GM18520 (cell line): ENCODE measurements around the gene PRIMPOL.
"Not testable (repeated sequence)": the region's sequence is repeated elsewhere in the genome, so short reads cannot be mapped to it uniquely, and the experiment has no call there.

ENCODE experiments used
- ATAC-seq: cut with Tn5 transposase; IDR thresholded peaks from one replicate; pipeline ENCODE4 v1.9.1; 2021; ENCODE audit not compliant: unreplicated experiment

The PRIMPOL gene

DNA sequence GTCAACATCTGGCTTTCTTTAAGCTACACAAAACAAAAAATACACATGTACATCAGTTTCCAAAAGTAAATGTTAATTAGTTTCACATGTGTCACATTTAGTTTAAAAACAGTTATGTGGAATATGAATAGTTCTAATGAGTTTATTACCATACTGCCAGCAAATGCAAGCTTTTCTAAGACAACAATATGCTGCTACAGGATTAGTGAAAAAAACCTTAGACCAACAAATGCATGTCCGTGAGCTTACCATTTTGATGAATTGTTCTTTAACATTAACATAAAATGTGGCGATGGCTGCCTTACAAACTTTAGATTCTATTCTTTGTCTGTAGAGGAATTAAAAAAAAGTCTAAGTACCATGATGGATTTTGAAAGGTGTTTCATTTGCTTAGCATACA lies 52.6 kb downstream of the PRIMPOL start:
- ATAC-seq: no peak

DNA sequence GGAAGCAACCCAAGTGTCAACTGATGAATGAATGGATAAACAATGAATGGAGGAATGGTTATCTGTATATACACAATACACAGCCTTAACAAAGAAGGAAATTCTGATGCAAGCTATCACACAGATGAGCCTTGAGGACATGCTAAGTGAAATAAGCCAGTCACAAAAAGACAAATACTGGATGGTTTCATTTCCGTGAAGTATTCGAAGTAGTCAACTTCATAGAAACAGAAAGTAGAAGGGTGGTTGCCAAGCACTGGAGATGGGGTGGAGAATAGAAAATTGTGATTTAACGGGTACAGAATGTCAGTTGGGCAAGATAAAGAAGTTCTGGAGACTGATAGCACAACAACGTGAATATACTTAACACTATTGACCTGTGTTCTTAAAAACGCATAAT lies 56.2 kb downstream of the PRIMPOL start:
- ATAC-seq: peak; percentile 53

DNA sequence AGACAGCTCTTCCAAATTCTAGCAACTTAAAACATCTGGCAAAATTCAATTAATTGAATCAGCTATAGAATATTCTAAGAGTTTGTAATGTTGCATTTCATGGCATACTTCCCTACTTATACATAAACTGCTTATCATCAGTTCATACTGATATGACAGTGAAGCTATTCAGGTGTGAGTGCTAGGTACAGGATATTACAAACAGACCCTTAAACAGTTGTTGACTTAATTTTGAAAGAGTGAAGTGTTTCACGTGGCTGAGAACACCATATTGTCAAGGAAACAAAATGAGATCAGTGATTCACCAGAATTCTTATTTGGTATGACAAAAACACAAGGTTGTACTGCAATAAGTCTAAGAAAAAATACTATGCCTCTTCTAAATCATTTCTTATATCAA lies 56.9 kb downstream of the PRIMPOL start:
- no peak for ATAC-seq

DNA sequence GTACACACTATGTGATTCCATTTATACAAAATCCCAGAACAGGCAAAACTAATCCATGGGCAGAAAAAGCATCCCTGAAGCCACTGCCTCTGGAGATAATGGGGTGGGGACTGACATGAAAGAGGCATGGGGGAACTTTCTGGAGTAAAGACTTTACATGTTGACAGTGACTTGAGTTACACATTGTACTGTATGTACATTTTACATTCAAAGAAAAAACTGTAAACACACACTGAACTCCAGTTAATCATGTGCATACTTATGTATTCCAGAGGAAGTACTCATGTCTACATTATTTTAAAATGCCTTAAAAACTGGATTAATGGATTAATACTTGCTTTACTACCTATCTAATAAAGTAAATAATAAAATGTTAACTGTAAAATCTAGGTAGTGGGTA lies 62.8 kb downstream of the PRIMPOL start:
- ATAC-seq: no peak

DNA sequence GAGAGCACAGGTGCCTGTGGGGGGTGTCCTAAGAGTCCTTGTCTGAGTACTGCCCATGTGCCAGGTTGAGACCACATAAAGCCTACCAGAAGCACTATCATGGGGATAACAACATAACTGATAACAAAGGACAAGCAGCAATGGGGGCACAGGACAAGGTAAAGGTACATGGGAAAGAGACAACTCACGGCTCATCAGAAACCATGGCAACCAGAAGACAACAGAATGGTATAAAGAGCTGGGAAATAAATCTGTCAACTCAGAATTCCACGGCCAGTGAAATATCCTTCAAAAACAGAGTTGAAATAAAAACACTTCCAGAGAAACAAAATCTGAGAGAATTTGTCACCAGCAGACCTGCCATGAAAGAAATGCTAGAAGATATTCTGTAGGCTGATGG lies 64.3 kb downstream of the PRIMPOL start:
- no peak for ATAC-seq

DNA sequence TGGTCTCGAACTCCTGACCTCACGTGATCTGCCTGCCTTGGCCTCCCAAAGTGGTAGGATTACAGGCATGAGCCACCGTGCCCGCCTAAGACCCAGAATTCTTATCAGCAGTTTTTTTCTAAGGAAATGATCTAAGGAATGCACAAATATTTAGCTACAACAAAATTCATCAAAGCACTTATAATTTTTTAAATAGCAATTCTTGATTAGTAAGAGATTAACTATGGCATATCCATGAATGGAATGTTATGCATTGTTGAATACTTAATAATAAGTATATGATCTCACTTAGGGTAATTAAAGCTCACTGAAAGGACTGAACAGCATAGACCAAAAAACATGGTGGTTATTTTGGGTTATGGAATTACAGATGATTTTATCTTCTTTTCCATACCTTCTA lies 66.0 kb downstream of the PRIMPOL start:
- ATAC-seq: no peak

DNA sequence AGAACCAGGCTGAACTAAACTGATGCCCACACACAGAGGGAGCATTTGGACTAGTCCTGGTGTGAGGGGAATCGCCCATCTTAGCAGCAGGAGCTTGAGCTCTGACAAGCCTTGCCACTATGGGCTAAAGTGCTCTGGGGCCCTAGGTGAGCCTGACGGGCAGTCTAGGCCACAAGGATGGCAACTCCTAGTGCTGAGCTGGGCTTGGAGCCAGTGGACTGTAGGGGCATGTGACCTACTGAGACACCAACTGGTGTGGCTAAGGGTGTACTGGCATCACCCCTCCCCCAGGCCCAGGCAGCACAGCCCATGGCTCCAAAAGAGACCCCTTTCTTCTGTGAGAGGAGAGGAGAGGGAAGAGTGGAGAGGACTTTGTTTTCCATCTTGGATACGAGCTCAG lies 69.9 kb downstream of the PRIMPOL start:
- no peak for ATAC-seq

DNA sequence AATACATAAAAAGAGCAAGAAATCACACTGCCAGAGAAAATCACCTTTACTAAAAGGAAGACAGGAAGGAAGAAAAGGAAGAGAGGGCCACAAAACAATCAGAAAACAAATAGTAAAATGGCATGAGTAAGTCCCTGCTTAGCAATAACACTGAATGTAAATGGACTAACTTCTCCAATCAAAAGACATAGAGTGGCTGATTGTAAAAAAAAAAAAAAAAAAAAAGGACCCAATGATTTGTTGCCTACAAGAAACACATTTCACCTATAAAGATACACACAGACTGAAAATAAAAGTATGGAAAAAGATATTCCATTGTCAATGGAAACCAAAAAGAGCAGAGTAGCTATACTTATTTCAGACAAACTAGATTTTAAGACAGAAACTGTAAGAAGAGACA lies 71.7 kb downstream of the PRIMPOL start:
- ATAC-seq: no peak

DNA sequence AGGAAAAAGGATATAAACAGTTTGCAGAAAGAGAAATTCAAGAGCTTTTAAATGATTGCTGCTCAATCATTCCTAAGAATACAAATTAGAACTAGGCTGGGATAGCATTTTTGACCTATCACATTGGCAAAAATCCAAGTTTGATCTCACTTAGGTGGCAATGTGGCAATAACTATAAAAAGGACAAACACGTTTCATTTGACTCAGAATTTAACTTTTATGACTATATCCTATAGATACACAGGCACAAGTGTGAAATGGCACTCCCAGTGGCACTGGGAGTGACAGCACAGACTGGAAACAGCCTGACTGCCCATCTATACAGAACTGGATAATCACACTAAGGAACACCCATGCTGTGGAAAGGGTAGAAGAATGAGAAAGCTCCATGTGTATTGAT lies 73.3 kb downstream of the PRIMPOL start:
- no peak for ATAC-seq

DNA sequence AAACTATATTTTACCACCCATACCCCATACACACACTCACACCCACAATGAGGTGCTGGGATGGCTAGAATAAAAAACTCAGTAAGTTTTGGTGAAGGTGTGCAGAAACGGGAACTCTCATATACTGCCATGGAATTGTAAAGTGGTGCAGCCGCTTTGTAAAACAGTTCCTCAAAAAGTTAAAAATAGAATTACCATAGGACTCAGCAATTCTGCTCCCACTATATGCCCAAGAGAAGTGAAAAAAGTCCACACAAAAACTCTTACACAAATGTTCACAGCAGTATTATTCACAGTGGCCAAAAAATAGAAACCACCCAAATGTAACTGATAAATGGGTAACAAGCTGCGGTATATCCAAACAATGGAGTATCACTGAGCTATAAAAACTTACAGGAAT lies 77.9 kb downstream of the PRIMPOL start:
- ATAC-seq: no peak

DNA sequence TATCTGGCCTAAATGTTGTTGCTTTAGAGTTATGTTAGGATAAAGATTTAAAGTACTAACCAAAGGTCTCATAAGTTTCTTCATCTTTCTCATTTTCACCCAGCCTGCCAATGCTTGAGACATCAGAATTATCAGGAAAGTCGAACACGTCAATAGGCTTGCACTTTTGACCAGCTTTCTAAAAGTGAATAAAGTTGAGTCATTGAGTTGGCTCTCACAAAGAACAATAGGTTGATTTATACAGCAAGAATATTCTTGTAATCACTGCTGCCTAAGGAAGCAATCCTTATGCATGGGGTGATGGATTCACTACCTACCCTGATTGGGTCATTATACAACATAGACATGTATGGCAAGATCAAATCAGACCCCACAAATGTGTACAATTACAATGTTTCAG lies 79.3 kb downstream of the PRIMPOL start:
- no peak for ATAC-seq

DNA sequence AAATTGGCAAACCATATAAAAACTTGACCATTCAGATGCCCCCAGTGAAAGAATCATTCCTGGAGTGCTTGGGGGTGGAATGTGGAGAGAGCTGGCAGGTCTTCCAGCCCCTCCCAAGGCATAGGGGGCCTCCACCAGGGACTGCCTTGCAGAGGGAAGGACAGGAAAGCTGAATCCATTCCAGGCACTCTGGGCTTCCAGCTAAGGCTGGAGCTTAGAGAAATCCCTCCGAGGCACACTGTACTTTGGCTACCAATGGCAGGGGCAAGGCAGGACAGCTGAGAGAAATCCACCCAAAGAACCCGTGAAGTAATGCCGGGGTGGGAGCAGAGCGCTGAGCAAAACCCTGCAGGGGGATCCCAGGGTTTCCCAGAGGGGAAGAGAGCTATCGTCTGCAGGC lies 80.4 kb downstream of the PRIMPOL start:
- ATAC-seq: no peak

DNA sequence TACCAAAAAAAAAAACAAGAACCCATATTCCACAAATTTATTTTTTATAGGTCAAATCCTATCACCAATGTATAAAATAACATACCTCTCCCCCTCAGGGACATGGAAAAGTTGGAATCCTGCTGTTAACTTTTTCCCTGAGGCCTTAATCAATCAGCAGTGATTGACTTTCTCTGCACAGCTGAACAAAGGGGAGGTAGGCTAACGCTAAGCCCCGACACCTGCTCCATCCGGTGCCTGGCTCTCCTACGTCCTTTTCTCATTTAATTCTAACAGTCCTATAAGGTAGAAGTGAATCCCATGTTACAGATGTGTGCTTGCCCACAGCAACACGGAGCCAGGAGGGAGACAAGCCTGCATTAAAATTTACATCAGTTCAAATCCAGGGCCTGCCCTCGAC lies 81.5 kb downstream of the PRIMPOL start:
- ATAC-seq: no peak

DNA sequence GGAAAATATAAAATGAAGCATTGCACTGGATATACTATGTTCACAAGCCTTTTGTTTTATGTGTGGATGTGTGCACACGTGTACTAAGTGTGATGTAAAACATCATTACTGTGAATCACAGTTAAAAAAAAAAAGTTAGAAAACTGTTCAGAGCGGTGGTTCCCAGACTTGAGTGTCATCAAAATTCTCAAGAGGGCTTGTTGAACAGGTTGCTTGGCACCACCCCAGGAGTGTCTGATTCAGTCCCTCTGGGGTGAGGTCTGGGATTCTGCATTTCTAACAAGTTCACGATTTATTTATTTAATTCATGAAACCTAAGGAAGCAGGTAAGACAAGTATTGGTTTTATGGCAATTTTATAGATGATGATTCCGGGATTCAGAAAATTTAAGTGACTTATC lies 82.6 kb downstream of the PRIMPOL start:
- ATAC-seq: no peak

DNA sequence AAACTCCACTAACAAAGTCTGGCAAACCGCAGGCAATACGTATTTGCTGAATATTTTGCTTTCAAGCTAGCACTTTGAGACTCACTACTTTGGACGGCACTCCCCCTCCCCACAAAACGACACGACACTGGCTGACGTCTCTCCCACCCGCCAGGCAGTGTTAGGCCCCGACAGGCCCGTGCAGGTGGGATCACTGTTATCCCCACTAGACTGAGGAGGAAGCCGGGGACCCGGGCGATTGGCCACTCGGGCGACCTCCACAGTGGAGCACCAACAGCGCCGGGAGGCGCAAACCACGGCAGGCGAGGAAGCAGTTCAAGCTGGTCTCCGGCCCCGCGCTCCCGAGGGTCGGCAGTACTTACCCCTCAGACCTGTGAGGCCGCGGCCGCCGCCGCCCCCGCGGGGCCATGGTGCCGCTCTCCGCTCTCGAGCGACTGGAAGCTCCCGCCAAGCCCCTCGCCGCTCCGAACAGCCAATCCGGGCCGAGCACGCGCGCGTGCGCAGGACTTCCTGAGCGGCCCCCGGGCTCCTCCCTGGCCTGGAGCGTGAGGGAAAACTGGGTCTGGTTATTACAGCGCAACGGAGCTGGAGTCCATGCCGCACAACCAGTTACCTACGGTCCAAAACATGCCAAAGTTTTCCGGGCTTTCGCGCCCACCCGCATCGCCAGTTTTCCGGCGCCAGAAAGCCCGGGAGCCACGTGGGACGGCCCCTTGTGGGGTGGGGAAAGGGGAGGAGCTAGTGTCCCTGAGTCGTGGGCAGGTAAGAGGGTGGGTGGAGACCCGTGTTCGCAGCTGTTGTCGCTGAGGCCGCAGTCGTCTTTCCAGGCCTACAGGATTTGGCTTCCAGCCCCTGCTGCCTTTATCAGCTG lies 84.4 kb downstream of the PRIMPOL start, which contains the start of gene CENPU:
Gene CENPU (minus strand): TSS at position 443 of the 871 bp plus-strand sequence. CDS start 34 bp downstream, at position 409.
- ATAC-seq: peak; percentile 92

DNA sequence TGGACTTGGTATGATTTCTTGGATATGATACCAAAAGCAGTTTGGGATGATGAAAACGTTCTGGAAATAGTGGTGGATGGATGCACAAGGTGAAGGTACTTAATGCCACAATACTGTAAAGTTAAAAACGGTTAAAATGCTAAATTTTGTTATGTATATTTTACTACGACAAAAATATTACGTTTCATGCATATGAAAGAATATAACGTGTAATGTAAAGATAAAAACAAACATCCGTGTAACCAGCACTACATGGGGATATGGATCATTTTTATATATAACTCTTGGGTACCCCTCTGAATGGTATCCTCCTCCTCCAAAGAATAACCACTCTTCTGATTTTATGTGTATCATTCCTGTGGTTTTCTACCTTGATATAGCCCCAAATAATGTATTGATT lies 85.2 kb downstream of the PRIMPOL start:
- ATAC-seq: no peak

DNA sequence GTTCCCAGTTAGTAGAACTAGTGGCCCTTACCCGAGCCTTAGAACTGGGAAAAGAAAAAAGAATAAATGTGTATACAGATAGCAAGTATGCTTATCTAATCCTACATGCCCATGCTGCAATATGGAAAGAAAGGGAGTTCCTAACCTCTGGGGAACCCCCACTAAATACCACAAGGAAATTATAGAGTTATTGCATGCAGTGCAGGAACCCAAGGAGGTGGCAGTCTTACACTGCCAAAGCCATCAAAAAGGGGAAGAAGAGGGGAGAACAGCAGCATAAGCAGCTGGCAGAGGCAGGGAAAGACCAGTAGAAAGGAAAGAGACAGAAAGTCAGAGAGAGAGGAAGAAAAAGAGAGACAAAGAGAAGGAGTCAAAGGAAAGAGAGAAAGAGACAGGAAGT lies 90.0 kb downstream of the PRIMPOL start:
- ATAC-seq: not testable (repeated sequence)

DNA sequence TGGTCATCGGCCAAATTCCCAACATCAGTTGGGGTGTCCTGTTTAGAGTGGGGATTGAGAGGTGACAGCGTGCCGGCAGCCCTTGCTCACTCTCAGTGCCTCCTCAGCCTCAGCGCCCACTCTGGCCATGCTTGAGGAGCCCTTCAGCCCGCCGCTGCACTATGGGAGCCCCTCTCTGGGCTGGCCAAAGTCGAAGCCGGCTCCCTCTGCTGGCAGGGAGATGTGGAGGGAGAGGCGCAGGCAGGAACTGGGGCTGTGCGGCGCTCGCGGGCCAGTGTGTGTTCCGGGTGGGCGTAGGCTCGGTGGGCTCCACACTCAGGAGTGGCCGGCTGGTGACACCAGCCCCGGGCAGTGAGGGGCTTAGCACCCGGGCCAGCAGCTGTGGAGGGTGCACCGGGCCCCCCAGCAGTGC lies 91.4 kb downstream of the PRIMPOL start:
- no peak for ATAC-seq

DNA sequence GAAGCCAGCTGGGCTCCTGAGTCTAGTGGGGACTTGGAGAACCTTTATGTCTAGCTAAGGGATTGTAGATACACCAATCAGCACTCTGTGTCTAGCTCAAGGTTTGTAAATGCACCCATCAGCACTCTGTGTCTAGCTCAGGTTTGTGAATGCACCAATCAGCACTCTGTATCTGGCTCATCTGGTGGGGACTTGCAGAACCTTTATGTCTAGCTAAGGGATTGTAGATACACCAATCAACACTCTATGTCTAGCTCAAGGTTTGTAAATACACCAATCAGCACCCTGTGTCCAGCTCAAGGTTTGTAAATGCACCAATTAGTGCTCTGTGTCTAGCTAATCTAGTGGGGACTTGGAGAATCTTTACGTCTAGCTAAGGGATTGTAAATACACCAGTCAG lies 92.1 kb downstream of the PRIMPOL start:
- not testable (repeated sequence) for ATAC-seq

DNA sequence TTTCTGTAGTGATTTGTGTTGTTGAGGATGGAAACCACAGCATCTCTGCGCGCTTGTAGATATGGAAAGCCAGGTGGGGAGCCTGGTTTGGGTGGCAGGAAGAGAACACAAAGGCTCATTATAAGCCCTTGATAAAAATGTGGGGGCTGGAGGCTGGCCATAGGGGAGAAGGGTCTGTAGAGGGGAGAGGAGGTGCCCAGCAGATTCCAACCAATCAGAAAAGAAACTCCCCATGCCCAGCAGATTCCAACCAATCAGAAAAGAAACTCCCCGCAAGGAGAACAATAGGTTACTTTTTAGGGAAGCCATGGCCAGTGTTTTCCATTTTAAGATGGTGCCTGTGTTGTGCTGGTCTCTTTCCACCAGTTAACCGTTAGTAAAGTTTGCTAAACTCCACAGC lies 94.1 kb downstream of the PRIMPOL start:
- ATAC-seq: no peak

DNA sequence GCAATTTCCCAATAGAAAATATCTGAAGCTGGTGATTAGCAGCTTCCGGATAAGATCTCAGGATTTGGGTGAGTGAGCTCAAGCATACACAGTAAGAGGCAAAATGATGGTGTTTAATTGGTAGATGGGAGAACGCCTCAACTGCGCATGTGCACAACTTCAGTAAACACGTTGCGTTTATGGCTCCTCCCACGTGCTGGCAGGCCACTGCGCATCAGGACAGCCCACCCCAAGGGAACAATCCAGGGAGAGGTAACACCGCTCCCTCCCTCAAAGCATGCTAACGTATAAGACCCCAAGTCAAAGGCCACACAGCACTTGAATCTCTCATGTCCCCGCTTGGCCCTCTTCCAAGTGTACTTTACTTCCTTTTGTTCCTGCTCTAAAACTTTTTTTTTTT lies 94.7 kb downstream of the PRIMPOL start:
- no peak for ATAC-seq
